NCI-H187 treated with DMSO at 0.1 percent for 48 hours (cell line): ENCODE measurements around the gene SENP2.
"Not testable (repeated sequence)": the region's sequence is repeated elsewhere in the genome, so short reads cannot be mapped to it uniquely, and the experiment has no call there.

ENCODE experiments used
- DNase-seq: peaks from one replicate; lab custom pipeline; 2025; lab: John Stamatoyannopoulos, UW

Gene SENP2

GRCh38 chr3:185647134-185647879, 61.2 kb downstream of the SENP2 start:
- no peak for DNase-seq

GRCh38 chr3:185647880-185648210, 61.8 kb downstream of the SENP2 start:
- no peak for DNase-seq

GRCh38 chr3:185648396-185648795, 62.3 kb downstream of the SENP2 start:
- DNase-seq = no peak

GRCh38 chr3:185649414-185649813, 63.3 kb downstream of the SENP2 start:
- no peak for DNase-seq

GRCh38 chr3:185651971-185652370, 65.9 kb downstream of the SENP2 start:
- no peak for DNase-seq

- no peak for DNase-seq
Measured at GRCh38 chr3:185653949-185654757, 68.1 kb downstream of the SENP2 start.

- no peak for DNase-seq
Measured at GRCh38 chr3:185654758-185655145, 68.7 kb downstream of the SENP2 start.

- no peak for DNase-seq
Measured at GRCh38 chr3:185655426-185656320, 69.6 kb downstream of the SENP2 start.

GRCh38 chr3:185656321-185656840, 70.3 kb downstream of the SENP2 start:
- no peak for DNase-seq

- no peak for DNase-seq
Measured at GRCh38 chr3:185657211-185657610, 71.1 kb downstream of the SENP2 start.

- no peak for DNase-seq
Measured at GRCh38 chr3:185657691-185658503, 71.8 kb downstream of the SENP2 start.

GRCh38 chr3:185658504-185658912, 72.4 kb downstream of the SENP2 start:
- no peak for DNase-seq

GRCh38 chr3:185658943-185659342, 72.8 kb downstream of the SENP2 start:
- DNase-seq = no peak

GRCh38 chr3:185659942-185660921, 74.1 kb downstream of the SENP2 start:
- DNase-seq = peak; percentile 18

GRCh38 chr3:185661296-185661695, 75.2 kb downstream of the SENP2 start:
- DNase-seq = not testable (repeated sequence)

- DNase-seq = no peak
Measured at GRCh38 chr3:185661772-185662171, 75.7 kb downstream of the SENP2 start.

- DNase-seq = no peak
Measured at GRCh38 chr3:185663929-185664328, 77.8 kb downstream of the SENP2 start.

GRCh38 chr3:185667574-185667973, 81.5 kb downstream of the SENP2 start:
- DNase-seq = no peak

GRCh38 chr3:185677146-185677829, 91.2 kb downstream of the SENP2 start:
- no peak for DNase-seq

- no peak for DNase-seq
Measured at GRCh38 chr3:185678027-185678426, 91.9 kb downstream of the SENP2 start.
